Measurements from ENCODE around the gene POPDC2.

GRCh38 chr3:119645813-119646212, 14.6 kb downstream of the POPDC2 start:
- TF ChIP-seq POLR2A (IDR thresholded peaks at IDR 0.05): no peak
- TF ChIP-seq, protein P1, sequence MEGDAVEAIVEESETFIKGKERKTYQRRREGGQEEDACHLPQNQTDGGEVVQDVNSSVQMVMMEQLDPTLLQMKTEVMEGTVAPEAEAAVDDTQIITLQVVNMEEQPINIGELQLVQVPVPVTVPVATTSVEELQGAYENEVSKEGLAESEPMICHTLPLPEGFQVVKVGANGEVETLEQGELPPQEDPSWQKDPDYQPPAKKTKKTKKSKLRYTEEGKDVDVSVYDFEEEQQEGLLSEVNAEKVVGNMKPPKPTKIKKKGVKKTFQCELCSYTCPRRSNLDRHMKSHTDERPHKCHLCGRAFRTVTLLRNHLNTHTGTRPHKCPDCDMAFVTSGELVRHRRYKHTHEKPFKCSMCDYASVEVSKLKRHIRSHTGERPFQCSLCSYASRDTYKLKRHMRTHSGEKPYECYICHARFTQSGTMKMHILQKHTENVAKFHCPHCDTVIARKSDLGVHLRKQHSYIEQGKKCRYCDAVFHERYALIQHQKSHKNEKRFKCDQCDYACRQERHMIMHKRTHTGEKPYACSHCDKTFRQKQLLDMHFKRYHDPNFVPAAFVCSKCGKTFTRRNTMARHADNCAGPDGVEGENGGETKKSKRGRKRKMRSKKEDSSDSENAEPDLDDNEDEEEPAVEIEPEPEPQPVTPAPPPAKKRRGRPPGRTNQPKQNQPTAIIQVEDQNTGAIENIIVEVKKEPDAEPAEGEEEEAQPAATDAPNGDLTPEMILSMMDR (IDR thresholded peaks at IDR 0.05): no peak
